GM06990 (cell line): ENCODE data around the gene RNU4-1.
"Not testable (repeated sequence)": the region's sequence is repeated elsewhere in the genome, so short reads cannot be mapped to it uniquely, and the experiment has no call there.

Experiments
- DNase-seq: peaks from one replicate; pipeline ENCODE4 v3.0.0-alpha.2; 2011; ENCODE audit not compliant: insufficient read length; ENCODE audit errors: extremely low read depth
- H3K27me3 ChIP-seq: replicated peaks from 2 replicates; pipeline ENCODE4 v1.6.0; 2011; ENCODE audit warnings: low read length; ENCODE audit not compliant: control insufficient read depth, insufficient read depth
- H3K36me3 ChIP-seq: 2 replicates; pipeline ENCODE4 v1.5.1; 2011; ENCODE audit warnings: low read length; ENCODE audit not compliant: control insufficient read depth, insufficient read depth
- H3K4me3 ChIP-seq: replicated peaks from 2 replicates; pipeline ENCODE4 v1.5.1; 2011; ENCODE audit warnings: low read depth, mild to moderate bottlenecking, control low read depth, low read length
- TF ChIP-seq, protein P1 (sequence below): IDR thresholded peaks from 2 replicates; pipeline ENCODE4 v1.5.1; 2011; ENCODE audit warnings: low read length, control low read depth, mild to moderate bottlenecking, inconsistent platforms; ENCODE audit not compliant: insufficient read depth, poor library complexity, severe bottlenecking

RNU4-1 gene

DNA sequence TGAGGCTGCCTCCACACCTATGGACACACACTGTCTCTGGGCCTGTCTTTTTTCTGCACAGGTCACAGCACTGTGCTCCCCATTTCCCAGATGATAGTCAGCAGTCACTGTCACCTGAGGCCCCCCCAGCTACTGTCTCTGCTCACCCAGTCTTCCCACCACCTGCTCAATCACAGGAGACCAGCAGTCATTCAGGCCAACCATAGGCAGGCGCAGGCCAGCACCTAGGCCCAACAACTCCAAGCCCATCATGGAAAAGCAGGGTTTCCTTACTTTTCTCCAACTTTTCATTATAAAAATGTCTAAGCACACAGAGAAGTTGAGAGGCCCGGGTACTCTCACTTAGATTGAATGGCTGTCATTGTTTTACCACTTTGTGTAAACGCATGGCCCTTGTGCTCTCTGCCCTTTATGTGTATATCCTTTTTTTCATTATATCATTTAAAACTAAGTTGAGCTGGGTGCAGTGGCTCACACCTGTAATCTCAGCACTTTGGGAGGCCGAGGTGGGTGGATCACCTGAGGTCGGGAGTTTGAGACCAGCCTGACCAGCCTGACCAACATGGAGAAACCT lies 34.6 kb downstream of the RNU4-1 start:
- H3K36me3 ChIP-seq = no peaks in the 10 kb centered on the region
- no peaks in the 10 kb centered on the region for H3K27me3 ChIP-seq
- H3K4me3 ChIP-seq = no peak overlapping the region
- TF ChIP-seq, protein P1, sequence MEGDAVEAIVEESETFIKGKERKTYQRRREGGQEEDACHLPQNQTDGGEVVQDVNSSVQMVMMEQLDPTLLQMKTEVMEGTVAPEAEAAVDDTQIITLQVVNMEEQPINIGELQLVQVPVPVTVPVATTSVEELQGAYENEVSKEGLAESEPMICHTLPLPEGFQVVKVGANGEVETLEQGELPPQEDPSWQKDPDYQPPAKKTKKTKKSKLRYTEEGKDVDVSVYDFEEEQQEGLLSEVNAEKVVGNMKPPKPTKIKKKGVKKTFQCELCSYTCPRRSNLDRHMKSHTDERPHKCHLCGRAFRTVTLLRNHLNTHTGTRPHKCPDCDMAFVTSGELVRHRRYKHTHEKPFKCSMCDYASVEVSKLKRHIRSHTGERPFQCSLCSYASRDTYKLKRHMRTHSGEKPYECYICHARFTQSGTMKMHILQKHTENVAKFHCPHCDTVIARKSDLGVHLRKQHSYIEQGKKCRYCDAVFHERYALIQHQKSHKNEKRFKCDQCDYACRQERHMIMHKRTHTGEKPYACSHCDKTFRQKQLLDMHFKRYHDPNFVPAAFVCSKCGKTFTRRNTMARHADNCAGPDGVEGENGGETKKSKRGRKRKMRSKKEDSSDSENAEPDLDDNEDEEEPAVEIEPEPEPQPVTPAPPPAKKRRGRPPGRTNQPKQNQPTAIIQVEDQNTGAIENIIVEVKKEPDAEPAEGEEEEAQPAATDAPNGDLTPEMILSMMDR = no peak
- DNase-seq = no peak

DNA sequence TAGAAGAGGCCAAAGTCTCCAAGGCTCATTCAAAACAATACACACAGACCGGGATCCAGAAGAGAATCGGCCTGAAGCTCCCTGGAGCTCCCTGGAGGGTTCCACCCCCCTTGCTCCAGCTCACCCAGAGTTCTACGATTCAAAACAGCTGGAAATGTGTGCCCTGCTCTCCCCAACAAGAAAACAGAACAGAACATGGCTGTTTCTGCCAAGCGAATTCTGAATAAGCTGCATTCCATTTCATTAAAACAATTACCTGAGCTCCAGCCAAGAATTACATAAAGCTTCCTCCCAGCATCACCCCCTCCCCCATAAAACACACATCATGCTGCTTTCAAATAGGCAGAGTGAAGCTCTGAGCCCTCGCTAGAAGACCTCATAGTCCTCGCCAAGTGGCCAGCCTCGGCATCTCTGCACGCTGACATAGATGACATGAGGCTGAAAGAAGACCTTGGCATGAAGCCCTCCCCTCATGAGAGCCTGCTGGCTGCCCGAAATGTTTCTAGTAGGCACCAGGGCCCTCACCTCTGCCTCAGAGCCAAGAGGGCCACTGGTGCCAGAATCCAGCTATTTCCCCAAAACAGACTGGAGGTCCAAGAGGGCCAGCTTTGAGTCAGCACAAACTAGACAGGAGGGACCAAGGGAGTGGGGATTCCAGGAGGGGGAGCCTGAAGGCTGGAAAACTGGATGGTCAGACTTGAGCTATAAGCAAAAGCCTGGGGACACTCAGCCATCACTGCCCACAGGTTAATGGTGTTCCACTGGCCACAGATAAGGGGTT lies 35.8 kb downstream of the RNU4-1 start:
- no peaks in the 10 kb centered on the region for H3K36me3 ChIP-seq
- no peak overlapping the region for H3K4me3 ChIP-seq
- TF ChIP-seq, protein P1 = no peak
- DNase-seq = no peak
- no peaks in the 10 kb centered on the region for H3K27me3 ChIP-seq

DNA sequence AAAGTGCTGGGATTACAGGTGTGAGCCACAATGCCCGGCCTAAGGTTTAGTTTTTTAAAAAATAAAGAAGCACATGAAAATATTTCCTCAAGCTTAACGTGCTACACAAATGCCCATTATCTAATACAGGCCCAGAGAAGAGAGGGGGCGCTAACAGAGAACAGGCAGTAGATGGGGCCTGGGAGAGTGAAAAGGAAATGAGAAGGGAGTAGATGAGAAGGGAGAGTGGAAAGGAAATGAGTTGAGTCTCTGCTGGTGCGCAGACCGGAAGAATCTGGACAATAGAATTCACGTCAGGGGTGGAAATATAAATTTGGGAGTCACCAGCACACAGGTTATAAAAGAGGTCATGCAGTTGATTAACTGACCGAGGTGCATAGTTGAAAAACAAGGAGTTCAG lies 38.2 kb downstream of the RNU4-1 start:
- no peaks in the 10 kb centered on the region for H3K36me3 ChIP-seq
- H3K27me3 ChIP-seq = no peaks in the 10 kb centered on the region
- TF ChIP-seq, protein P1 = peak; percentile 10
- no peak for DNase-seq
- no peak overlapping the region for H3K4me3 ChIP-seq

DNA sequence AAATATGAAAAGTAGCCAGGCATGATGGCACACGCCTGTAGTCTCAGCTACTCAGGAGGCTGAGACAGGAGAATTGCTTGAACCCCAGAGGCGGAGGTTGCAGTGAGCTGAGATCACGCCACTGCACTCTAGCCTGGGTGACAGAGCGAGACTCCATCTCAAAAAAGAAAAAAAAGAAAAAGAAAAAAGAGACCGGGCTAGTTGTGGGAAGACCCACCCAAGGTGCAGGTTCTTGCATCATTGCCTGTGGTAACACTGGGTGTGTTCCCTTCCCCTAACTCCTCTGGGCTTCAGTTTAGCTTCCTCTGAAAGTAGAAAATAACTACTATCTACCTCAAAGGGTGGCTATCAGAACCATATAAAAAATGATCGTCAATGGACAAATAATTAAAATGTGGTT lies 39.7 kb downstream of the RNU4-1 start:
- not testable (repeated sequence) for DNase-seq, H3K27me3 ChIP-seq, H3K4me3 ChIP-seq, H3K36me3 ChIP-seq

DNA sequence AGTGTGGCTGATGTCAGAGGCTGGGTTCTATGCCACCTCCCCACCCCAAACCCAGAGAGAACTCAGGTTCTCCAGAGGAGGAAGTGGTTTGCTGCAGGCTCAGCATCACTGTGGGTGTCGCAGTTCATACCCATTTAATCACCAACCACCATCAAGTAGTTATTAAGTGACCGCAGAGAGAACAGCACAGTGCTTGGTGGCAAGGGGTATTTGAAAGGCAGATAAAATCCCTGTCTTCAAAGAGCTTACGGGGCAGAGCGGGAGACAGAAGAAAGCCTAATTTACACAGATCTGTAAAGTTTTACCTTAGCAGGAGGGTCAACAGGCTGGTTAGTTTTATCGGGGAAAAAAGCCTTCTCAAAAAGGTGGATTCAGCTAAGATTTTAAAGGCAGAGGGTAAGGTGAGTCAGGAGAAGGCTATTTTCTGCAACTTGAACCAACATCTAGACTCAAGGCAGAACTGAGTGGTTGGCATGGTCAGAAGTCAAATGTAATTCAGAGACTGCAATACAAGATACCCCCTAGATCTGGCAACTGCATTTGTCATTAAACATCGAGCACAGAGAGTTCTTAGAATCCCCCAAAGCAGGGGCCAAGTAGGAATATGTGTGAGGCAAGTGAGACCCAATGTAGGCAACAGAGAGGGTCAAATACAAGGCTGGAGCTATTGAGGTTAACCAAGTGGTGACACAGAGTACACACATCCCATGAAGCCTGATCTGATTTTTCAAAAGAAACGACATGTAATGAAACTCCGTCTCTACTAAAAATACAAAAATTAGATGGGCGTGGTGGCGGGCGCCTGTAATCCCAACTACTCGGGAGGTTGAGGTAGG lies 40.7 kb downstream of the RNU4-1 start:
- TF ChIP-seq, protein P1 = no peak
- H3K4me3 ChIP-seq = no peak overlapping the region
- no peaks in the 10 kb centered on the region; the same call in 1 of the 2 replicates for H3K27me3 ChIP-seq
- no peak for DNase-seq
- H3K36me3 ChIP-seq = no peaks in the 10 kb centered on the region

DNA sequence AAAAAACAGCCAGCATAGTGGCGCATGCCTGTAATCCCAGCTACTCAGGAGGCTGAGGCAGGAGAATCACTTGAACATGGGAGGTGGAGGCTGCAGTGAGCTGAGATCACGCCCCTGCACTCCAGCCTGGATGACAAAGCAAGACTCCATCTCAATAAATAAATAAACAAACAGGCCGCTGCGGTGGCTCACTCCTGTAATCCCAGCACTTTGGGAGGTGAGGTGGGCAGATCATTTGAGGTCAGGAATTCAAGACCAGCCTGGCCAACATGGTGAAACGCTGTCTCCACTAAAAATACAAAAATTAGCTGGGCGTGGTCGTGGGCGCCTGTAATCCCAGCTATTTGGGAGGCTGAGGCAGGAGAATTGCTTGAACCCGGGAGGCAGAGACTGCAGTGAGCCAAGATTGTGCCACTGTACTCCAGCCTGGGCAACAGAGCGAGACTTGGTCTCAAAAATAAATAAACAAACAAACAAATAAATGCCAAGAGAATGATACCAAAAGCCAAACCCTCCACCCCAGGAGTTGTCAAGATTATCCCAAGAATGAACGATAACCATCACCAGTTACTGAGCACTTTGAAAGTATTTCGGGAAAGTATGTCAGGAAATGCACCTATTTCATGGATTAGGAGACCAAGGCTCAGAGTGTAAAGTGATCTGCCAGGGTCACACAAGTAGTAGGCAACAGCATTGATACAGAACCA lies 41.5 kb downstream of the RNU4-1 start:
- not testable (repeated sequence) for H3K36me3 ChIP-seq, H3K27me3 ChIP-seq, H3K4me3 ChIP-seq, DNase-seq
